Activated T-helper 2 cell treated with anti-CD3 and anti-CD28 coated beads, Interferon-gamma antibody, Interleukin-2, Interleukin-4, amounts not matched to agents 10 μg/mL and 5 μg/mL and 100 μg/mL, durations not matched to agents 14 hours and 24 hours and 36 hours (primary cell): Measurements from ENCODE around the gene PLA2G15. TPM values are rescaled to one million over a fixed set of nuclear protein-coding genes. Genes with fewer than 3 reads are reported as not detected.

Experiments
- DNase-seq: peaks from one replicate; pipeline ENCODE4 v3.0.0; 2021; ENCODE audit warnings: low spot score
- H3K27ac Mint-ChIP-seq: one replicate; pipeline ENCODE4 v1.8.0; 2021; ENCODE audit warnings: mixed read lengths
- H3K27me3 Mint-ChIP-seq: one replicate; pipeline ENCODE4 v1.8.0; 2021; ENCODE audit warnings: low read depth, mixed read lengths
- H3K36me3 Mint-ChIP-seq: one replicate; pipeline ENCODE4 v1.8.0; 2021; ENCODE audit warnings: low read depth, mixed read lengths
- H3K4me1 Mint-ChIP-seq: one replicate; pipeline ENCODE4 v1.8.0; 2021; ENCODE audit warnings: low read depth, mixed read lengths
- H3K4me3 Mint-ChIP-seq: one replicate; pipeline ENCODE4 v1.8.0; 2021; ENCODE audit warnings: low read depth, mild to moderate bottlenecking, moderate library complexity, mixed read lengths
- H3K9me3 Mint-ChIP-seq: one replicate; pipeline ENCODE4 v1.8.0; 2021; ENCODE audit warnings: mixed read lengths
- intact Hi-C: fragments of 100-400 bp; cut with micrococcal nuclease; formaldehyde crosslinking; loops from one replicate; pipeline ENCODE4 v1.15.1; 2023
- total RNA-seq: library from RNA; stranded (reverse); gene quantifications from 2 replicates; pipeline ENCODE4 v1.2.3, GENCODE V29; 2022

PLA2G15 gene
- total RNA-seq, 1 donor from 2014 or later: 9.0 TPM

- intact Hi-C loops: loop anchor here (10.0 kb wide), 1 partner anchor 267 kb away; no protein-coding TSS in a partner anchor
- no peaks in the 10 kb centered on the region for H3K27me3 Mint-ChIP-seq
- H3K4me1 Mint-ChIP-seq: peaks cover 18% of the 10 kb centered on the region
These were observed 2.2 kb downstream of the PLA2G15 start for GRCh38 chr16:68247400-68247799.

GRCh38 chr16:68247932-68248331 lies 2.8 kb downstream of the PLA2G15 start:
- Mint-ChIP-seq H3K4me3 (no peak overlapping the region), H3K27me3 (no peaks in the 10 kb centered on the region)
- intact Hi-C loops: loop anchor here (10.0 kb wide), 1 partner anchor 267 kb away; no protein-coding TSS in a partner anchor

More at GRCh38 chr16:68247400-68247799, 2.2 kb downstream of the PLA2G15 start:
- Mint-ChIP-seq H3K36me3 (peaks cover 13% of the 10 kb centered on the region), H3K4me3 (no peak overlapping the region), H3K27ac (no peak overlapping the region), H3K9me3 (no peaks in the 10 kb centered on the region)
- DNase-seq: no peak

GRCh38 chr16:68249371-68249770 lies 4.2 kb downstream of the PLA2G15 start:
- Mint-ChIP-seq H3K4me3 (no peak overlapping the region), H3K27me3 (no peaks in the 10 kb centered on the region), H3K9me3 (no peaks in the 10 kb centered on the region), H3K27ac (no peak overlapping the region), H3K36me3 (peaks cover 13% of the 10 kb centered on the region), H3K4me1 (peaks cover 17% of the 10 kb centered on the region)
- DNase-seq: no peak
- intact Hi-C loops: loop anchor here (10.0 kb wide), 1 partner anchor 265 kb away; no protein-coding TSS in a partner anchor

More at GRCh38 chr16:68247932-68248331, 2.8 kb downstream of the PLA2G15 start:
- no peak for DNase-seq
- peaks cover 13% of the 10 kb centered on the region for H3K36me3 Mint-ChIP-seq
- H3K4me1 Mint-ChIP-seq: peaks cover 18% of the 10 kb centered on the region
- H3K9me3 Mint-ChIP-seq: no peaks in the 10 kb centered on the region
- no peak overlapping the region for H3K27ac Mint-ChIP-seq

GRCh38 chr16:68250951-68251350 lies 5.8 kb downstream of the PLA2G15 start:
- Mint-ChIP-seq H3K36me3 (peaks cover 13% of the 10 kb centered on the region), H3K4me3 (no peak overlapping the region), H3K27ac (no peak overlapping the region), H3K9me3 (no peaks in the 10 kb centered on the region), H3K27me3 (no peaks in the 10 kb centered on the region), H3K4me1 (peaks cover 7% of the 10 kb centered on the region)
- intact Hi-C loops: no loop called here
- no peak for DNase-seq

GRCh38 chr16:68251832-68252231 lies 6.7 kb downstream of the PLA2G15 start:
- H3K27ac Mint-ChIP-seq: no peak overlapping the region

GRCh38 chr16:68252383-68252782 lies 7.2 kb downstream of the PLA2G15 start:
- no peak for DNase-seq
- intact Hi-C loops: no loop called here
- no peaks in the 10 kb centered on the region for H3K9me3 Mint-ChIP-seq
- no peak overlapping the region for H3K4me3 Mint-ChIP-seq
- peaks cover 13% of the 10 kb centered on the region for H3K36me3 Mint-ChIP-seq
- H3K27me3 Mint-ChIP-seq: no peaks in the 10 kb centered on the region
- peaks cover 3% of the 10 kb centered on the region for H3K4me1 Mint-ChIP-seq
- H3K27ac Mint-ChIP-seq: no peak overlapping the region

More at GRCh38 chr16:68251832-68252231, 6.7 kb downstream of the PLA2G15 start:
- Mint-ChIP-seq H3K9me3 (no peaks in the 10 kb centered on the region), H3K27me3 (no peaks in the 10 kb centered on the region), H3K36me3 (peaks cover 13% of the 10 kb centered on the region), H3K4me1 (peaks cover 1% of the 10 kb centered on the region), H3K4me3 (no peak overlapping the region)
- intact Hi-C loops: no loop called here
- DNase-seq: no peak

- peaks cover 13% of the 10 kb centered on the region for H3K36me3 Mint-ChIP-seq
- H3K9me3 Mint-ChIP-seq: no peaks in the 10 kb centered on the region
- intact Hi-C loops: no loop called here
- H3K4me1 Mint-ChIP-seq: peaks cover 5% of the 10 kb centered on the region
- H3K27me3 Mint-ChIP-seq: no peaks in the 10 kb centered on the region
- no peak for DNase-seq
- no peak overlapping the region for H3K27ac Mint-ChIP-seq
- H3K4me3 Mint-ChIP-seq: no peak overlapping the region
These were observed 8.5 kb downstream of the PLA2G15 start for GRCh38 chr16:68253721-68254120.

GRCh38 chr16:68255712-68256111 lies 10.5 kb downstream of the PLA2G15 start:
- no peak overlapping the region for H3K4me3 Mint-ChIP-seq
- DNase-seq: no peak
- peaks cover 5% of the 10 kb centered on the region for H3K4me1 Mint-ChIP-seq
- intact Hi-C loops: no loop called here
- peaks cover 7% of the 10 kb centered on the region for H3K36me3 Mint-ChIP-seq
- no peaks in the 10 kb centered on the region for H3K27me3 Mint-ChIP-seq
- H3K9me3 Mint-ChIP-seq: no peaks in the 10 kb centered on the region
- no peak overlapping the region for H3K27ac Mint-ChIP-seq

- Mint-ChIP-seq H3K4me1 (peaks cover 6% of the 10 kb centered on the region), H3K9me3 (no peaks in the 10 kb centered on the region), H3K27me3 (no peaks in the 10 kb centered on the region), H3K36me3 (no peaks in the 10 kb centered on the region), H3K27ac (no peak overlapping the region), H3K4me3 (no peak overlapping the region)
- intact Hi-C loops: no loop called here
- no peak for DNase-seq
These were observed 12.2 kb downstream of the PLA2G15 start for GRCh38 chr16:68257251-68257905.

- DNase-seq: no peak
- Mint-ChIP-seq H3K27ac (peak overlapping the region; percentile 40), H3K4me1 (peaks cover 8% of the 10 kb centered on the region), H3K4me3 (no peak overlapping the region), H3K9me3 (no peaks in the 10 kb centered on the region), H3K36me3 (no peaks in the 10 kb centered on the region), H3K27me3 (no peaks in the 10 kb centered on the region)
- intact Hi-C loops: no loop called here
These were observed 13.0 kb downstream of the PLA2G15 start for GRCh38 chr16:68257906-68258800.

- H3K4me3 Mint-ChIP-seq: no peak overlapping the region
- intact Hi-C loops: no loop called here
- H3K4me1 Mint-ChIP-seq: peaks cover 15% of the 10 kb centered on the region
- no peaks in the 10 kb centered on the region for H3K27me3 Mint-ChIP-seq
- H3K36me3 Mint-ChIP-seq: no peaks in the 10 kb centered on the region
- no peak overlapping the region for H3K27ac Mint-ChIP-seq
- DNase-seq: no peak
- H3K9me3 Mint-ChIP-seq: no peaks in the 10 kb centered on the region
These were observed 14.0 kb downstream of the PLA2G15 start for GRCh38 chr16:68259007-68259825.

GRCh38 chr16:68263559-68264127 lies 18.5 kb downstream of the PLA2G15 start:
- intact Hi-C loops: loop anchor here (1.0 kb wide), 3 partner anchors 18 to 47 kb away; partner anchors contain the start of genes PLA2G15 and SLC7A6OS
- H3K27ac Mint-ChIP-seq: peak overlapping the region; percentile 96
- DNase-seq: no peak
- peaks cover 25% of the 10 kb centered on the region for H3K36me3 Mint-ChIP-seq
- peak overlapping the region; percentile 89 for H3K4me3 Mint-ChIP-seq
- peaks cover 30% of the 10 kb centered on the region for H3K4me1 Mint-ChIP-seq
- no peaks in the 10 kb centered on the region for H3K9me3 Mint-ChIP-seq
- H3K27me3 Mint-ChIP-seq: no peaks in the 10 kb centered on the region
